NCI-H128 (cell line): ENCODE measurements around the gene KCNA4.
"Not testable (repeated sequence)": the region's sequence is repeated elsewhere in the genome, so short reads cannot be mapped to it uniquely, and the experiment has no call there.

Experiments
- DNase-seq: peaks from one replicate; lab custom pipeline; 2025; ENCODE audit not compliant: unreplicated experiment; lab: John Stamatoyannopoulos, UW

KCNA4 gene

DNA sequence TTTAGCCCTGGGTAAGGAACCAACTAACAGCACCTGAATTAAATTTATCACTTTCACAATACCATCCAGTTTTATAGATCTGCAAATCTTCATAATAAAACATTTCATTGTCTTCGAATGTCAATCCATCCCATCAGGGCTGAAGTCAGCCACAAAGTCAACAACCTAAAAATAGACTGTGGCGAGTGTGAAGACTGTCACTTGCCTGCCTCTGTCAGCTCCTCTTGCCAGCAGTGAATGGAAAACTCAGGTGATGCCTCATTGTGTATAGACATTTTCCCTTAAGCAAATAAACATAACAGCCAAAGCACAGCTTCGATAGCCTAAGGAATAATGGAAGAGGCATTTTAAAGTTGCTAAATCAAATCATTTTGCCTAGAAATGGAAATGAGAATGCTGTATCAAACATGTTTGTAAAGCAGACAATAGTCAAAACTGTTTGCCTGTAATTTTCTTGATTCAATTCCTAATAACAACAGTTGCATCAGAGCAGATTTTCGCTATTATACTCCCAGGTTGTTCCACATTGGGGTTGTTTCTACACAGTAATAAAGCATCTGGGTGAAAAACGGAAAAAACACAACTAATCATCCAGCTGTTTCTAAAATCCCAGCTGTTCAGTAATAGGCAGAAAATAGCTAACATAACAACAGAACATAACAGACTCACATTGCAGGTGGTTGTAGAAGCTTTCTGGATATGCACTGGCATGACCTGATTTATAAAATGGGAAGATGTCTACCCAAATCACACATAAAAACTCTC lies 15.7 kb downstream of the KCNA4 start:
- no peak for DNase-seq

DNA sequence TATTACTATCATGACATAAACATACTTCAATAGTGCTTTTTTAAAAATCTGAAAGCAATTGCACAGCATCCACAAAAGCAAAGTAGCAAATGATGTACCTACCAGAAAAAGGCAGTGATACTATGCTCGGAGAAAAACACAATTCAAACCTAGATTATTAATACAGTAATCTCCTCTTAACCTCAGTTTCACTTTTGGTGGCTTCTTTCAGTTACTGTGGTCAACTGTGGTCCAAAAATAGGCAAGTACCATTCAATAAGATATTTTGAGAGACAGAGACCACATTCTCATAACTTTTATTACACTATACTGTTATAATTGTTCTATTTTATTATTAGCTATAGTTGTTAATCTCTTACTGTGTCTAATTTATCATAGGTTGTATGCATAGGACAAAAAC lies 20.8 kb downstream of the KCNA4 start:
- DNase-seq = no peak

GRCh38 chr11:29989174-29989970 lies 27.5 kb downstream of the KCNA4 start:
- no peak for DNase-seq

DNA sequence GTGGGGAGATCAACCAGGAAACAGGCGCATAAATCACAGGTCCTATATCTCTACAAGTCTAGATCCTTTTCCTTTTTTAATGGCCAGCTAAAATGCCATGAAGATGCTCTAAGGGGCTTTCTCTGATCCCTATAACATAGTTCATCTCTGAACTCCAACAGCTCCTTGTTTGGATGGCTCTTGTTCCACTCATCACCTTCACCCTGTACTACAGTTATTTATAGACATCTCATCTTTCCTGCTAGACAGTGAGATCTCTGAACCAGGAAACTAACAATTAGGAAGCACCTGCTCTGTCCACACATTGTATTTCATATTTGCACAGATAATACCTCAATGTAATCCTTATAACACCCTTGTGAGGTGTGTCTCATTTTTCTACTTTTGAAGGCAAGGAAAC lies 31.6 kb downstream of the KCNA4 start:
- DNase-seq = no peak

DNA sequence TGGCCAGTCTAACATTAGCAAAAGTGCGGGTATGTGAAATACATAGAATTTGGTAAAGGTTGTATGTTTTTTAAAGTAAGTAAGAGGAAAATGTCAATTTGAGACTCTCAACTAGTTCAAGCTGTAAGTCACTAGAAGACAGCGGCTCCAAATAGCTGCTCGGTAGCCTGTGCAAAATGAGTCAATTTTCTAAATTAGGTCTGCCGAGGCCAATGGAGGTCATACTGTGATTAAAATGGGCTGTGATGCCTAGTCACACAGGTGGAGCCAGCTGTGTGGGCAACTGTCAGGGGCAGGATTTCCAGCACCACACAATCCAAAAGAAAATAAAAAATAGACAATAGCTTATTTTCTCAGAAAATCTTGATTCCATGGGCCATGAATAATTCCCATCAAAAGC lies 32.3 kb downstream of the KCNA4 start:
- DNase-seq = no peak

- DNase-seq = no peak
Measured at GRCh38 chr11:29978549-29978948, 38.3 kb downstream of the KCNA4 start.

- DNase-seq = not testable (repeated sequence)
Measured at GRCh38 chr11:29975580-29975979, 41.2 kb downstream of the KCNA4 start.

DNA sequence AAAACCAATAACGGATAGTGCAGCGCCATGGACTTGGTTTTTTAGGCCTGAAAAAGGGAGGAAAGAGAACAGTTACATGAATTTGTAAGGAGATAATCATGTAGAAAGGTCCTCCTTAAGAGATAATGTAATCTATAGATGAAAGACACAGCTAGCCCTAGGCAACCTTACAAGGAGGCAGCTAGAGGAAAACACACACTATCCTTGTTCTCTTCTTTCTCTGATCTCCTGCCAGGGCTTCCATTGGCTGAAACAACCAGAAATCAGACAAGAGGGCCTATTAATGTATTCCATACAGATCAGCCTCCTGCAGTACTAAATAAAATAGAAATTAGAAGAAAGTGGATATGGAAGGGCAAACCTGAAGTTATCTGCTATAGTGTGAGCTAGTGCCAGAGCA lies 53.0 kb downstream of the KCNA4 start:
- no peak for DNase-seq

DNA sequence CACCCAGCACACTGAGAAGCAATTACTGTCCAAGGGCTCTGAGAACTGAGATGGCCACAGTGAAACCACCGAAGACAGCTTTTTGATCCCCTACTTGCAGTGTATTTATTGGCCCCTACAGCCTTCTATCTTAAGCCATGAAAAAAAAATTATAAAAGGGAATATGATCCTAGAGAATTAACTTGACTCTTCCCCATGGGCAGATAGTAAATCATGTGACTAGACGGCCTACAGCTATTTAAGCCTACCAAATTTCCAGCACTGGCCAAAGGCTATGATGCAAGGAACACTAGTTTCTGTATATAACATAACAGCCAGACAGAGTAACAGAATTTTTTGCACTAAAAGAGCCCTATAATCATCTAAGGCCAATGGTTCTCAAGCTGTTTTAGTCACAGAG lies 53.8 kb downstream of the KCNA4 start:
- DNase-seq = no peak

DNA sequence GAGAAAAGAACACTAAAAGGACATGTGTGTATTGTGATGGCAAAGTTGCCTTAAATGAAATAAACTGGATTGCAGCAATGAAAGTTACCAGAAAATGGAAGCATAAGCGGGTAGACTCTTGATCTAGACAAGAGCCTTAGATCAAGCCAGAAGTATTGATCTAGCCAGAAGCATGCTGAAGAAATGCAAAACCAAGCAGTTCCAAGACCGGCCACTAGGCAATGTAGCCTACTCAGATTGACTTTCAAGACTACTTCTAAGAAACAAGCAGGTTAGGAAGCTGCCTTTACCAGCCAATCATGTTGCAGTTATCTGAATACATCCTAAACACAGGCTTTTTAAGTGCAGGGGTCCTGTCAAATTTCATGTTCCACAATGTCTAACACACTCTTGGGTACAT lies 54.6 kb downstream of the KCNA4 start:
- DNase-seq = no peak
